ENCODE results near the gene CLK3. TPM values are rescaled to one million over a fixed set of nuclear protein-coding genes. Genes with fewer than 3 reads are reported as not detected.

CLK3 gene
- total and polyA plus RNA-seq, 2 donors (not counting 1 experiment from before 2014, with no cell fraction given) = 39.9 to 43.1 TPM

DNA sequence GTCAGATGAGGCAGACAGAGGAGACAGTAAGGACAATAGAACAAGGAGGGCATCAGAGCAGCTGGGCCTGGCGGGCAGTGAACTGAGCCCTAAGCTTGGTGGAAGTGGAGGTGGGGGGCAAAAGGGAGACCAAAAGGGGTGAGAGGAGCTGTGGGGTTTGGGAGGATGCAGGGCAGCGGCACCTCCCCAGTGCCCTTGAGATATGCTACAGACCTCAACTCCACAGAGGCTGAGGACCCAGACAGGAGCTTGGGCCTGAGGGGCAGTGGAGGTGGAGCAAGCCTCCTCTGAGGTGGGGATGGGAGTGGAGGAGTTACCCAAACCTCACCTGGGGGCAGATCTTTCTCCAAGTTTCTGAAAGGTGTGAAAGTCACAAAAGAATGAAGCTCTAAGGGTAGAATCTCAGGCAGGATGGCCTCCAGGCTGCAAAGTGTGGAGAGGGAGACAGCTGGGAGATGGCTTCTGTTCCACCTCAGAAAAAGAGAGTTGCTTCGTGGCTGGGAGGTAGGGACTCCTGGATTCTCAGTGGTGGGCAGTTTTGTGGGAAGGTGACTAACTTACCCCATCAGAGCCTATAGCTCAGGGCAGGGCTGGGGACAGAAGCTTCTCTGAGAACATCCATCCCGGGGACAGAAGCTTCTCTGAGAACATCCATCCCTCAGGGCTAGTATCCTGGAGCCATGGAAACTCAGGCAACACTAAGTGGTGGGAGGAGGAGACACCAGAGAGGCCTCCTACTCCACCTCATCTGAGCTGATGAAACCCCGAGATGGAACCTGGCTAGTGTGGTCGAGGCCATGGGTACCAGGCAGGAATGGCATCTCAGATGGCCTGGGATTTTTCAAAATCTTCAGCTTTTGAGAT, 2.3 kb upstream of the CLK3 start:
- Histone ChIP-seq H3K27me3 (ENCODE audit: control insufficient read depth, insufficient read depth, low read length) (peaks cover 20% of the 10 kb centered on the region), H3K4me3 (replicated peaks in 1 of 4; ENCODE audit: control extremely low read depth in 1 of 4, insufficient read depth in 1 of 4, low read depth in 3 of 4, low read length in 4 of 4) (no peak overlapping the region), H3K4me2 (ENCODE audit: extremely low read depth, insufficient read depth, low read length) (no peak overlapping the region), H2AFZ (ENCODE audit: low read length) (no peak overlapping the region), H4K20me1 (ENCODE audit: control insufficient read depth, extremely low read depth, insufficient read depth, low read length) (peaks cover 5% of the 10 kb centered on the region), H3K36me3 (ENCODE audit: control insufficient read depth, insufficient read depth, low read length) (no peaks in the 10 kb centered on the region), H3K9me3 (ENCODE audit: control insufficient read depth, insufficient read depth, low read depth, low read length) (no peaks in the 10 kb centered on the region), H3K79me2 (ENCODE audit: control insufficient read depth, insufficient read depth, low read length) (peaks cover 27% of the 10 kb centered on the region), H3K4me1 (ENCODE audit: control insufficient read depth, extremely low read depth, insufficient read depth, low read length) (peaks cover 5% of the 10 kb centered on the region), H3K9ac (ENCODE audit: insufficient read depth, low read length) (no peak overlapping the region), H3K27ac (ENCODE audit: insufficient read depth, low read length) (no peak overlapping the region)
- DNase-seq (ENCODE audit: low read depth in 2 of 2) = no peak
- TF ChIP-seq, protein P1, sequence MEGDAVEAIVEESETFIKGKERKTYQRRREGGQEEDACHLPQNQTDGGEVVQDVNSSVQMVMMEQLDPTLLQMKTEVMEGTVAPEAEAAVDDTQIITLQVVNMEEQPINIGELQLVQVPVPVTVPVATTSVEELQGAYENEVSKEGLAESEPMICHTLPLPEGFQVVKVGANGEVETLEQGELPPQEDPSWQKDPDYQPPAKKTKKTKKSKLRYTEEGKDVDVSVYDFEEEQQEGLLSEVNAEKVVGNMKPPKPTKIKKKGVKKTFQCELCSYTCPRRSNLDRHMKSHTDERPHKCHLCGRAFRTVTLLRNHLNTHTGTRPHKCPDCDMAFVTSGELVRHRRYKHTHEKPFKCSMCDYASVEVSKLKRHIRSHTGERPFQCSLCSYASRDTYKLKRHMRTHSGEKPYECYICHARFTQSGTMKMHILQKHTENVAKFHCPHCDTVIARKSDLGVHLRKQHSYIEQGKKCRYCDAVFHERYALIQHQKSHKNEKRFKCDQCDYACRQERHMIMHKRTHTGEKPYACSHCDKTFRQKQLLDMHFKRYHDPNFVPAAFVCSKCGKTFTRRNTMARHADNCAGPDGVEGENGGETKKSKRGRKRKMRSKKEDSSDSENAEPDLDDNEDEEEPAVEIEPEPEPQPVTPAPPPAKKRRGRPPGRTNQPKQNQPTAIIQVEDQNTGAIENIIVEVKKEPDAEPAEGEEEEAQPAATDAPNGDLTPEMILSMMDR (conservative IDR thresholded peaks at IDR 0.05 in 1 of 2, IDR thresholded peaks at IDR 0.05 in 1 of 2; ENCODE audit: low read depth in 1 of 2, low read length in 2 of 2) = no peak
- TF ChIP-seq EZH2 (IDR thresholded peaks at IDR 0.05; ENCODE audit: low read length, missing control alignments) = no peak

DNA sequence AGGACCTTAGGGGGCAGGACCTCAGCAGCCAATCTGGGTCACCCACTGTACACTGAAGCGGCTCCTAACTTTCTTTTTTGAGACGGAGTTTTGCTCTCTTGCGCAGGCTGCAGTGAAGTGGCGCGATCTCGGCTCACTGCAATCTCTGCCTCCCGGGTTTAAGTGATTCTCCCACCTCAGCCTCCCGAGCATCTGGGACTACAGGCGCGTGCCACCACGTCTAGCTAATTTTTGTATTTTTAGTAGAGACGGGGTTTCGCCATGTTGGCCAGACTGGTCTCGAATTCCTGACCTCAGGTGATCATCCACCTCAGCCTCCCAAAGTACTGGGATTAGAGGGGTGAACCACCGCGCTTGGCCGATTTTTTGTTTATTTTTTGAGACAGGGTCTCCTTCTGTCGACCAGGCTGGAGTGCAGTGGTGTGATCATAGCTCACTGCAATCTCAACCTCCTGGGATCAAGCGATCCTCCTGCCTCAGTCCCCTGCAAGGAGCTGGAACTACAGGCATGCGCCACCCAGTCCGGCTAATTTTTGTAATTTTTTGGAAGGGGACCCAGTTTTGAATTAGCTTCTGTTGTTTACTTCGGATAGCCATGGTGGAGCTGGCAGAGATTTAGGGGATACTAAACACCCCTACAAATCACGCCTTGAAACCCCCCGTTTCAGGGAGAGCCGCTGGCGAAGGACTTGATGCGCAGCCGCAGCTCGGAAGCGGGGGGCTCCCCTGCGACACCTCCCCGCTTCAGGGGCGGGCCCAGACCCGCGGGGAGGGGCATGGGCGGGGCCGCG, 1.5 kb upstream of the CLK3 start:
- Histone ChIP-seq H3K9me3 (ENCODE audit: control insufficient read depth, insufficient read depth, low read depth, low read length) (no peaks in the 10 kb centered on the region), H3K27ac (ENCODE audit: insufficient read depth, low read length) (no peak overlapping the region), H3K4me2 (ENCODE audit: extremely low read depth, insufficient read depth, low read length) (peak overlapping the region; percentile 89), H2AFZ (ENCODE audit: low read length) (peak overlapping the region; percentile 81), H3K9ac (ENCODE audit: insufficient read depth, low read length) (peak overlapping the region; percentile 5), H4K20me1 (ENCODE audit: control insufficient read depth, extremely low read depth, insufficient read depth, low read length) (peaks cover 5% of the 10 kb centered on the region), H3K36me3 (ENCODE audit: control insufficient read depth, insufficient read depth, low read length) (peaks cover 4% of the 10 kb centered on the region), H3K27me3 (ENCODE audit: control insufficient read depth, insufficient read depth, low read length) (peaks cover 17% of the 10 kb centered on the region), H3K4me1 (ENCODE audit: control insufficient read depth, extremely low read depth, insufficient read depth, low read length) (peaks cover 5% of the 10 kb centered on the region), H3K4me3 (replicated peaks in 1 of 4; ENCODE audit: control extremely low read depth in 1 of 4, insufficient read depth in 1 of 4, low read depth in 3 of 4, low read length in 4 of 4) (peak overlapping the region; percentile 67 to 100 (median 96)), H3K79me2 (ENCODE audit: control insufficient read depth, insufficient read depth, low read length) (peaks cover 35% of the 10 kb centered on the region)
- TF ChIP-seq, protein P1 (conservative IDR thresholded peaks at IDR 0.05 in 1 of 2, IDR thresholded peaks at IDR 0.05 in 1 of 2; ENCODE audit: low read depth in 1 of 2, low read length in 2 of 2) = no peak
- no peak for TF ChIP-seq EZH2 (IDR thresholded peaks at IDR 0.05; ENCODE audit: low read length, missing control alignments)
- peak in 1 of 2 donors; percentile 10 for DNase-seq (ENCODE audit: low read depth in 2 of 2)
